Lower leg skin (tissue), 3 donors: Measurements from ENCODE around the gene GPR31.
"Not testable (repeated sequence)": the region's sequence is repeated elsewhere in the genome, so short reads cannot be mapped to it uniquely, and the experiment has no call there.

Experiments used
- CTCF ChIP-seq, 3 donors: fragments of 450-650 bp; IDR thresholded peaks; one replicate each; pipeline ENCODE4 v1.5.1; 2016; ENCODE audit warnings: antibody characterized with exemption in 3 of 3, mild to moderate bottlenecking in 3 of 3, moderate library complexity in 2 of 3
- POLR2A ChIP-seq, 2 donors: fragments of 450-650 bp; IDR thresholded peaks; one replicate each; pipeline ENCODE4 v1.6.1; 2016 to 2017; ENCODE audit warnings: antibody characterized with exemption in 2 of 2, mild to moderate bottlenecking in 1 of 2, moderate library complexity in 1 of 2

- TF ChIP-seq CTCF, POLR2A (IDR thresholded peaks at IDR 0.05): not testable (repeated sequence)
Observed at GRCh38 chr6:167187275-167187674, 29.5 kb upstream of the GPR31 start.
